H1 (cell line): ENCODE results near the gene CHAT. TPM values are rescaled to one million over a fixed set of nuclear protein-coding genes. Genes with fewer than 3 reads are reported as not detected.

ENCODE experiments used
- CTCF ChIA-PET: fragments of 300-600 bp; sonication (Branson Sonifier 250); formaldehyde crosslinking; loops from one replicate; lab custom pipeline; 2021; ENCODE audit not compliant: partially characterized antibody; lab: Charles Lee
- POLR2A ChIA-PET: fragments of 300-600 bp; sonication (Branson Sonifier 250); formaldehyde crosslinking; loops from one replicate; lab custom pipeline; 2021; ENCODE audit warnings: inconsistent platforms; ENCODE audit not compliant: partially characterized antibody; lab: Charles Lee
- DNase-seq, 2 experiments: peaks; one replicate each; pipeline versions ENCODE4 v3.0.0 to v3.0.0-alpha.2; 2010 to 2022; ENCODE audit warnings: low spot score in 2 of 2, low read depth in 1 of 2, mixed read lengths in 1 of 2
- FAIRE-seq: peaks from 2 replicates; lab custom pipeline; 2011; peaks lifted over from hg19 to GRCh38; lab: Jason Lieb, UNC
- H2AFZ ChIP-seq: 2 replicates; pipeline ENCODE4 v1.8.1; 2012; ENCODE audit warnings: low read length, inconsistent platforms
- H2AK5ac ChIP-seq: 2 replicates; pipeline ENCODE4 v1.6.1; 2013; ENCODE audit warnings: low read depth, low read length
- H2BK120ac ChIP-seq: replicated peaks from 2 replicates; pipeline ENCODE3; 2013; ENCODE audit warnings: low read depth, low read length, inconsistent platforms
- H2BK12ac ChIP-seq: 2 replicates; pipeline ENCODE4 v1.6.1; 2013; ENCODE audit warnings: low read depth, low read length
- H2BK15ac ChIP-seq: 2 replicates; pipeline ENCODE4 v1.6.1; 2013; ENCODE audit warnings: low read length
- H2BK20ac ChIP-seq: 2 replicates; pipeline ENCODE4 v1.6.1; 2013; ENCODE audit warnings: low read length
- H2BK5ac ChIP-seq: 2 replicates; pipeline ENCODE4 v1.6.1; 2013; ENCODE audit warnings: low read depth, low read length
- H3K14ac ChIP-seq: 2 replicates; pipeline ENCODE4 v1.6.1; 2013; ENCODE audit warnings: inconsistent platforms; ENCODE audit not compliant: insufficient read length
- H3K18ac ChIP-seq: 2 replicates; pipeline ENCODE4 v1.6.1; 2013; ENCODE audit warnings: low read length; ENCODE audit errors: extremely low read depth
- H3K23ac ChIP-seq: 2 replicates; pipeline ENCODE4 v1.6.1; 2013; ENCODE audit warnings: inconsistent platforms; ENCODE audit not compliant: insufficient read length
- H3K23me2 ChIP-seq: 2 replicates; pipeline ENCODE4 v1.6.1; 2013; ENCODE audit warnings: low read depth, low read length
- H3K27ac ChIP-seq: 2 replicates; pipeline ENCODE4 v1.6.1; 2011; ENCODE audit warnings: low read depth, low read length, inconsistent platforms
- H3K27me3 ChIP-seq, 4 experiments: replicated peaks in 1 of 4; 1 replicate in 1 of 4; 2 replicates in 3 of 4; pipeline versions ENCODE4 v1.6.1 to v1.8.1; 2011 to 2013; ENCODE audit warnings: low read length in 3 of 4, mild to moderate bottlenecking in 3 of 4, inconsistent platforms in 2 of 4, mixed read lengths in 2 of 4, moderate library complexity in 1 of 4; ENCODE audit not compliant: control insufficient read depth in 3 of 4, insufficient read depth in 3 of 4; ENCODE audit errors: extremely low read depth in 1 of 4
- H3K36me3 ChIP-seq, 4 experiments: 2 replicates each; pipeline versions ENCODE4 v1.6.1 to v1.8.1; 2011 to 2013; ENCODE audit warnings: mild to moderate bottlenecking in 4 of 4, low read length in 3 of 4, moderate library complexity in 2 of 4, control low read depth in 1 of 4, inconsistent platforms in 1 of 4; ENCODE audit not compliant: insufficient read depth in 4 of 4, control insufficient read depth in 2 of 4
- H3K4ac ChIP-seq: replicated peaks from 2 replicates; pipeline ENCODE3; 2013; ENCODE audit warnings: low read length, low read depth, mixed read lengths, inconsistent platforms; ENCODE audit not compliant: insufficient read length
- H3K4me1 ChIP-seq, 4 experiments: replicated peaks in 1 of 4; 1 replicate in 1 of 4; 2 replicates in 3 of 4; pipeline versions ENCODE4 v1.6.1 to v1.8.1; 2011 to 2013; ENCODE audit warnings: low read length in 3 of 4, inconsistent platforms in 2 of 4, mixed read lengths in 1 of 4; ENCODE audit not compliant: insufficient read depth in 4 of 4, control insufficient read depth in 3 of 4
- H3K4me2 ChIP-seq, 2 experiments: 2 replicates each; pipeline versions ENCODE4 v1.6.1 to v1.8.1; 2011 to 2013; ENCODE audit warnings: low read depth in 2 of 2, low read length in 2 of 2, control low read depth in 1 of 2, inconsistent platforms in 1 of 2, mild to moderate bottlenecking in 1 of 2; ENCODE audit not compliant: insufficient read depth in 1 of 2
- H3K4me3 ChIP-seq, 4 experiments: fragments of 200-600, 300-600 bp in 1 of 4; sonication (generic), shearing (Covaris generic), sonication (Bioruptor Twin) in 1 of 4; 2 replicates each; pipeline versions ENCODE4 v1.5.1 to v1.8.1; 2011 to 2016; ENCODE audit warnings: low read length in 4 of 4, low read depth in 3 of 4, control low read depth in 2 of 4, inconsistent platforms in 2 of 4, mild to moderate bottlenecking in 2 of 4, mixed read lengths in 1 of 4, moderate library complexity in 1 of 4; ENCODE audit not compliant: insufficient read depth in 2 of 4; ENCODE audit errors: extremely low read depth in 1 of 4
- H3K56ac ChIP-seq: replicated peaks from 2 replicates; pipeline ENCODE3; 2013; ENCODE audit warnings: low read depth, mild to moderate bottlenecking, mixed read lengths, low read length, inconsistent platforms; ENCODE audit not compliant: insufficient read length
- H3K79me1 ChIP-seq: 2 replicates; pipeline ENCODE4 v1.6.1; 2013; ENCODE audit warnings: low read depth, low read length, control low read depth
- H3K79me2 ChIP-seq, 2 experiments: 2 replicates each; pipeline versions ENCODE4 v1.6.1 to v1.8.1; 2012 to 2013; ENCODE audit warnings: low read length in 2 of 2, mild to moderate bottlenecking in 2 of 2, inconsistent platforms in 1 of 2; ENCODE audit not compliant: insufficient read depth in 2 of 2, control insufficient read depth in 1 of 2
- H3K9ac ChIP-seq, 4 experiments: replicated peaks in 1 of 4; 1 replicate in 1 of 4; 2 replicates in 3 of 4; pipeline versions ENCODE4 v1.6.1 to v1.8.1; 2011 to 2013; ENCODE audit warnings: low read depth in 3 of 4, low read length in 3 of 4, control low read depth in 2 of 4, mild to moderate bottlenecking in 2 of 4, moderate library complexity in 2 of 4, inconsistent platforms in 1 of 4; ENCODE audit errors: extremely low read depth in 1 of 4
- H3K9me3 ChIP-seq, 2 experiments: 2 replicates each; pipeline versions ENCODE4 v1.6.1 to v1.8.1; 2012 to 2013; ENCODE audit warnings: mild to moderate bottlenecking in 2 of 2, moderate library complexity in 2 of 2, control low read depth in 1 of 2, inconsistent platforms in 1 of 2, low read depth in 1 of 2, low read length in 1 of 2, mixed read lengths in 1 of 2; ENCODE audit not compliant: insufficient read depth in 2 of 2
- H4K20me1 ChIP-seq, 2 experiments: replicated peaks in 1 of 2; 2 replicates each; pipeline versions ENCODE3 to v1.8.1; 2011 to 2013; ENCODE audit warnings: inconsistent platforms in 2 of 2, low read length in 2 of 2, mild to moderate bottlenecking in 1 of 2; ENCODE audit not compliant: insufficient read depth in 2 of 2, control insufficient read depth in 1 of 2
- H4K5ac ChIP-seq: 2 replicates; pipeline ENCODE4 v1.6.1; 2013; ENCODE audit warnings: low read length, low read depth, mixed read lengths, inconsistent platforms; ENCODE audit not compliant: insufficient read length
- H4K8ac ChIP-seq: 2 replicates; pipeline ENCODE4 v1.8.0; 2013; ENCODE audit warnings: mild to moderate bottlenecking, moderate library complexity, low read length, inconsistent platforms; ENCODE audit not compliant: insufficient read depth; ENCODE audit errors: extremely low read depth
- H4K91ac ChIP-seq: replicated peaks from 2 replicates; pipeline ENCODE3; 2013; ENCODE audit warnings: low read length, mixed read lengths, inconsistent platforms; ENCODE audit not compliant: insufficient read length
- EZH2 ChIP-seq: fragments of 200-600 bp; sonication (generic); IDR thresholded peaks from 2 replicates; pipeline ENCODE4 v1.7.1; 2012; ENCODE audit warnings: low read depth, mild to moderate bottlenecking, moderate library complexity, low read length, inconsistent platforms; ENCODE audit not compliant: severe bottlenecking
- KDM4A ChIP-seq: IDR thresholded peaks from one replicate; pipeline ENCODE4 v1.7.1; 2012; ENCODE audit warnings: low read depth, mild to moderate bottlenecking, moderate library complexity, low read length, inconsistent platforms; ENCODE audit not compliant: severe bottlenecking
- RNF2 ChIP-seq: fragments of 200-900, 300-1000 bp; sonication (generic); IDR thresholded peaks from 2 replicates; pipeline ENCODE4 v1.7.1; 2016; ENCODE audit warnings: borderline replicate concordance, low read depth, mild to moderate bottlenecking, antibody characterized with exemption, low read length; ENCODE audit not compliant: poor library complexity, severe bottlenecking; ENCODE audit errors: missing control alignments
- SUZ12 ChIP-seq: fragments of 200-600 bp; sonication (generic); IDR thresholded peaks from 2 replicates; pipeline ENCODE4 v1.6.1; 2012; ENCODE audit warnings: mild to moderate bottlenecking, inconsistent platforms, low read length, moderate library complexity, mixed read lengths
- TAF7 ChIP-seq: optimal IDR thresholded peaks from 2 replicates; pipeline ENCODE3; 2011; ENCODE audit warnings: low read depth, mild to moderate bottlenecking, inconsistent platforms, low read length, moderate library complexity, borderline replicate concordance
- WGBS, 2 experiments: shearing (Covaris generic) in 1 of 2; methylation state at CpG; one replicate each; pipeline versions ENCODE4 v1.1.6 to v1.1.7; 2013 to 2015; ENCODE audit warnings: low lambda C conversion rate in 2 of 2, mixed read lengths in 2 of 2, inconsistent platforms in 1 of 2, low coverage in 1 of 2, missing lambda C conversion rate in 1 of 2; ENCODE audit not compliant: insufficient replicate concordance in 2 of 2, insufficient coverage in 1 of 2, insufficient read length in 1 of 2; ENCODE audit errors: extremely low coverage in 1 of 2, missing lambda C conversion rate in 1 of 2; 5-methylcytosine and 5-hydroxymethylcytosine counted together
- polyA plus RNA-seq, 7 experiments: library from polyadenylated mRNA; depleted of rRNA in 3 of 7; stranded (reverse) in 5 of 7; unstranded in 2 of 7; fragments of >200 nt in 5 of 7; fragments of 200-250 nt in 2 of 7; gene quantifications; 1 replicate in 5 of 7; 2 replicates in 1 of 7; 4 replicates in 1 of 7; pipeline versions ENCODE4 v1.2.1 to v1.2.3, GENCODE V29; 2011 to 2013; ENCODE audit warnings: missing spikeins in 2 of 7, mixed read lengths in 2 of 7
- total RNA-seq: library from RNA; stranded (reverse); fragmentation: NEBNext Ultra II Directional; extraction: Animal tissue kit (Norgen Biotek cat#: 25700); gene quantifications from 2 replicates; pipeline ENCODE4 v1.2.1, GENCODE V29; 2021

Gene CHAT
- total and polyA plus RNA-seq, 2 of the 8 experiments (the other 6 are each of a cell fraction or from before 2014, with no cell fraction given): not detected

- Histone ChIP-seq H3K9me3 (no peaks in the 10 kb centered on the region; a peak in 1 of 4 replicates), H3K4ac (no peak overlapping the region), H3K56ac (no peak overlapping the region), H2BK15ac (0 out of 2 replicates have a peak overlapping the region, but pooled peaks have one; percentile 29), H4K91ac (no peak overlapping the region), H3K23ac (no peak overlapping the region), H3K4me3 (peak overlapping the region in 1 of 4 experiments; percentile 72; a peak in 2 of 8 replicates), H3K23me2 (peaks cover 16% of the 10 kb centered on the region; the same call in 1 of the 2 replicates), H3K4me1 (peaks cover 0 to 47% (median 29%) of the 10 kb centered on the region in 4 experiments; a peak in 6 of 7 replicates), H2BK5ac (no peak overlapping the region), H3K79me1 (no peaks in the 10 kb centered on the region), H2BK12ac (peak overlapping the region; percentile 87; the same call in 1 of the 2 replicates), H3K14ac (no peak overlapping the region), H2BK20ac (no peak overlapping the region), H2AFZ (no peak overlapping the region), H3K4me2 (peak overlapping the region; percentile 70 to 71), H4K5ac (no peak overlapping the region), H3K79me2 (no peaks in the 10 kb centered on the region), H2BK120ac (no peak overlapping the region), H3K27me3 (peaks cover 91 to 99% (median 97%) of the 10 kb centered on the region in 4 experiments), H3K36me3 (peaks cover 0 to 6% (median 0%) of the 10 kb centered on the region in 4 experiments; a peak in 1 of 8 replicates), H3K18ac (no peak overlapping the region; the same call in 1 of the 2 replicates), H3K9ac (no peak overlapping the region), H4K8ac (peak overlapping the region; percentile 62), H3K27ac (no peak overlapping the region), H2AK5ac (no peak overlapping the region), H4K20me1 (peaks cover 17 to 48% of the 10 kb centered on the region in 2 experiments)
- TF ChIP-seq TAF7 (no peak), KDM4A (peak; percentile 56), RNF2 (peak; percentile 28), EZH2 (peak; percentile 88), SUZ12 (peak; percentile 69)
- CTCF ChIA-PET: interaction anchor here (0.6 to 1.7 kb wide), 6 partner anchors 10 to 604 kb away, joined by 3 to 5 read pairs (median 4); no protein-coding TSS in a partner anchor
- no peak for FAIRE-seq
- WGBS, 2 experiments: 15% methylated on average over 39 of the region's 53 CpGs; no CpG with 5 or more reads in 1 of the 2 experiments
- DNase-seq: peak in 1 of 2 experiments; percentile 58
- POLR2A ChIA-PET: interaction anchor here (1.0 kb wide), 1 partner anchor 73 kb away, joined by 3 read pairs; the partner anchor contains the start of gene ERCC6
Observed at GRCh38 chr10:49611816-49612512, 1.9 kb upstream of the CHAT start.
